Kasumi-1 (cell line): ENCODE data around the gene VEPH1.

Experiments used
- DNase-seq, 2 experiments: peaks; one replicate each; lab custom pipeline; 2025; lab: John Stamatoyannopoulos, UW

Gene VEPH1

DNA sequence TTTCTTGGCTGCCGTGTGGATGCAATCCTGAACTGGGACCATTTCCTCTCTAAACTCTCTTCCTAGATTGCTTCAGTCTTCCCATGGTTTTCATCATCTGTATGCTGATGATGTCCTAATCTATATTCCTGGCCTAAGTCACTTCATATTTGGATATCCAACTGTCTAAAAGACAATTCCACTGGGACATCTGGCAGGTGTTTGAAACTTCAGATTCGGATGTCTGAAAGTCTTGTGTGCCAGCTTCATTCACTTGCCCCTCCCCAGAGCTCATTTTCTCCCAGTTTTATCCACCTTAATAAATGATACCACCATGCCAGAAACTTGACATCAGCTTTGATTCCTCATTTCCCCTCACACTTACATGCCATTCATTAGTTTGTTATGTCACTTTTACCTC lies 201.5 kb downstream of the VEPH1 start:
- DNase-seq: no peak

DNA sequence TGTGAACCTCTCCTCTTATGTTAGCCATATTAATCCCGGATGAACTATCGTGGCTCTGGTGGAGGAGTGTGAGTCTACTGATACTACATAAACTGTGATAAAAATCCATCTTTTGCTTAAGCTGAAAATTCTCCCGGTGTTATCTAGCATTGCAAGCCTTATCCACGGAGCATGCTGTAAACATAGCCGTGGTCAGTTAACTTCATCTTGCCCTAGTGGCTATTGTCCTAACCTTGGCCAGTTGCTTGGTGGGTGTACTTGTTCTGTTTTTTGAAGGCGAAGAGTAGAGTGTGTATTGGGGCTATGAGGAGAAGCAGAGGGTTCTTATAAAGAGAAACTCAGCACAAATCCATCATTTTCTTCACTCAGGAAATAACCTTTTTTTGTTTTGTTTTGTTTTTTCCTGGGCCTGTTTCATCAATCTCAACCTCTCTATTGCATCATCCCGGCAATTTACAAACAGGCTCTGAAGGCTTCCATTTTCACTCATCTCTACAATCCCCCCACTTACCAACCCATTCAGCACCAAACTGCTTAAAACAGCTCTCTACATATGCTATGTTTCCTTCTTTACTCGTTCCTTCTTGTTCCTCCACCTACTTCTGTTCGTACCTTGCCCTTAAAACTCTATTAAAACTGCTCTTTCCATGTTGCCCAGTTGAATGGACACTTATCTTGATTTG lies 202.1 kb downstream of the VEPH1 start:
- no peak for DNase-seq

DNA sequence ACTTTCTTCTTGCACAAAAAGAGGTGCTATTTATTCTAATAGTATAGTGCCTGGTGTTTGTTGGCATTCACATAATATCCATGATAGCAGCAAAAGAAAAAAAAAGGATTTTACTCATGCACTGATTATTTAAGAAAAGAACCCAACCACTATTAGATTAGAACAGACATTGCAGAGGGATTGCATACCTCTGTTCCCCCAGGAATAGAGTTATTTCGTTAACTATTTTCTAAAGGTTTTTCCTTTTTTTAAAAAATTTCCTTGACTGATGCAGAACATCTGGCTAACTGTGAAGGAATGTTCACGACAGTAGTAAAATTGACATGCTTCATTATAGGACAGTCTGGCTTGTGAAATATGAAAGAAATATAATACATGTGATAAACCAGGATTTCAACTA lies 203.1 kb downstream of the VEPH1 start:
- DNase-seq: no peak

DNA sequence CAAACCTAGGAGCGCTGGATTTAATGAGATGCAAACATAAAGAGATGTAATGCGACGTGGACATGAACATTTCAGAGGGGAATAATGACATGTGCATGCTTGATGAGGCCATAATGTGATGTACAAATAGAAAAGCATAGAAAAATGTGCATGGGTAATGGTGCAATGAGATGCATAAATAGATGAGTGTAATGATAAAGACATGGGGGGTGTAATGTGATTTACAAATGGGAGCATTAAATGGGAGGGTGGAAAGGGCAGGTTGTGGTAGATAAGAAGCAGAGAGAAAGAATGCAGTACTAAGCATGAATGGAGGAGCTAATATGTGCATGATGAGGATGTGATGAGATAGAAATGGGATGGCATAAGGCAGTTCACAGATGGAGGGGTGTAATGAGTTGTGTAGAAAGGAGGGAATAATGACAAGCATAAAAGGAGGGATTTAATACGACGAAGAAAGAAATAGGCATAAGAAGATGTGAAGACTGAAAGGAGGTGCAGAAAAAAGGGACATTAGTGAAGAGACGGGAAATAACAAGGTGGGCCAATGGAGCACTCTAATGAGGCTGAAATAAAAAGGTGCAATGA lies 205.8 kb downstream of the VEPH1 start:
- no peak for DNase-seq

DNA sequence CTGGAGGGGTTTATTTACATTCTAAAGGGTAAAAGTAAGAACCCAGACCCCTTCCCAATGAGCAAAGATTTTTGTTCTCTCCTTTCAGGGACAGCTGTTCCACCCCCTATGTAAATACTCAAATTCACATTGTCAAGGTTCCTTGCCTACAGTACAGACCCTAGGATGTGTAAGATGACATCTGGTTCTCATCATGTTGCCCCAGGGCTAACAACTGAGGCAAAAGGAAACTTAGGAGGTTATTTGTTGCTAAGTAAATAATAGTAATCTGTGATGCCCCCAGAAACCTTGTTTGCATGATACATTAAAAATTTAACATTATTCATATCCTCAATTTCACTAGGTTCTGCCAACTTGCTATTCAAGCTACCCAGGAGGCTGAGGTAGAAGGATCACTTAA lies 208.3 kb downstream of the VEPH1 start:
- no peak for DNase-seq

DNA sequence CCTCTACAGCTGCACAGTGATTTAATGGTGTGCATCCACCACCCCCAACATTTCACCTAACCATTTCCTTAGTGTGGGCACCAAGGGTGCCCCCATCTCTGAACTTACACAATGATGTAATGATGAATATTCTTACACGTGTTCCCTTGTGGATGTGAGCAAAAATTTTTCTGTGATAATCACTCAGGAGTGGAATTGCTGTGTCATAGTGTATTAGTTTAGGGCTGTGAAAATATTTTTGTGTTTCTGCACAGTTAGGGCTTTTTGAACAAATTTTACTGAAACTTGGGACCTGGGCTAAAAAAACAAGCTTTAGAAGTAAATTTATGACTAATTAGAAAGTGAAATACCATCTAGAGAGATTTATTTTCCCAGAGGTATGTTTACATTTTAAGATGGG lies 208.7 kb downstream of the VEPH1 start:
- no peak for DNase-seq

DNA sequence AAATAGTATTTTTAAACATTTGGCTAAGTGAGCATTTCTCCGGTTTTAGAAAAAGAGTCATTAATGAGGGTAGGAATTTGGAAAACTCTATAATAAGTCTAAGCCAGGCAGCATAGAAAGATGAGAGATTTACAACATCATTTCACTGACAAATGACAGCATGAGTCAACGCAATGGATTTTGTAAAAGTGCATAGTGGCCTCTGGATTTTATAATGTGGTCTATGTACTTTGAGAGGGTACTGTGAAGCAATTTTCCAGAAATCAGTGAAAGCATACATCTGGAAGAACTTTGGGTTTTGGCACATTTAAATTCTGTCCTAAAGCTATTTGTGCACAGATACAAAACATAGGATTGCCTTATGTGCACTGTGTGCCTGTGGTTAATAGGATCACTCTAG lies 212.4 kb downstream of the VEPH1 start:
- DNase-seq: no peak

DNA sequence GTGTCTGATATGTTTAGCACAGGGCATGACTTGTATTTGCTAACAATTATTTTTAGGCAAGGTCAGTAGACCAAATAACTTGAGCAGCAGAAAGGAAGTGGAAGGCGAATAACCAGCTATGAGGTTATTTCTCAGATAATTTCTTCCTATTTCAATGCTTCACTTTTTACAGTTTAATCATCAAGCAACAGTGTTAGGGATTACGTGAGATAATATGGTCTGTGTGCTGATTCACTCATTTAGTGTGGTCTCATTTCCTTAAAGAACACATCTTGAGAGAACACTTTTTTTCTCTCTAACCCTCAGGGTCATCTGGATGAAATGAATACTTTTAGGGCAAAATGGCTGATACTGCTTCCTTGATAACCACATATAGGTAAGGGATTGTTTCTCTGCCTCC lies 217.2 kb downstream of the VEPH1 start:
- DNase-seq: no peak

DNA sequence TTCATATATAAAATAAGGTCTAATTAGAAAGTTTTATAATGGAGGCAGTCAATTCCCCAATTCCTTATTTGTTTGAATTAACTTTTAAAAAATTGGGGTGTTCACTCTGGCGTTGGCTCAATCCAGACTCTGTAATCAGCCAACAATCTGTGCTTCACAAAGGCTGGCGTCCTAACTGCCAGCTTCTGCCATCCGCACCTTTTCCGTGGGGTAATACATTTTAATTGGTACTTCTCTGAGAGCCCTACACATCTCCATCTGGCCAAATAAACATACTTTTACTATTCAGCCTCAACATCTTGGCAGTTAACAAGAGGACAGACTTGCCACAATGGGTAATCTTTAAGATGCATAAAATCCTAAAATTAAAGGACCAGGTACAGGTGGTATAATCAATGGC lies 218.1 kb downstream of the VEPH1 start:
- no peak for DNase-seq

DNA sequence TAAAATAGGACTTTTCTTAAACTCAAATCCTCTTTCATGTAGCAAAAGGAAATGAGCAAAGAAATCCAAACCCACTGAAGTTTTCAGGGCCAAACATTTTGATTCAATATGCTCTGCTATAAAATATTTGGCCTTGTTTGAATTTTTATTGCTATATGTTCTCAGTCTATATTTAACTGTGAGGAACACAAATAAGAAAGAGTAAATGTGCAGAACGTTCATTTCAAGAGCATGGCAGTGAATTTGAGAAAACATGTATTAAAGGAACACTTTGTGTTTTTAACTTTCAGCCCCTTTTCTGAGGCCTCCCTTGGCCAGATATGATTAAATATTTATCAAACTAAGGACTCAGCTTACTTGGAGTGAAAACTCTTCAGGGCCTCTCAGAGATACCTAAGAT lies 218.5 kb downstream of the VEPH1 start:
- DNase-seq: no peak

DNA sequence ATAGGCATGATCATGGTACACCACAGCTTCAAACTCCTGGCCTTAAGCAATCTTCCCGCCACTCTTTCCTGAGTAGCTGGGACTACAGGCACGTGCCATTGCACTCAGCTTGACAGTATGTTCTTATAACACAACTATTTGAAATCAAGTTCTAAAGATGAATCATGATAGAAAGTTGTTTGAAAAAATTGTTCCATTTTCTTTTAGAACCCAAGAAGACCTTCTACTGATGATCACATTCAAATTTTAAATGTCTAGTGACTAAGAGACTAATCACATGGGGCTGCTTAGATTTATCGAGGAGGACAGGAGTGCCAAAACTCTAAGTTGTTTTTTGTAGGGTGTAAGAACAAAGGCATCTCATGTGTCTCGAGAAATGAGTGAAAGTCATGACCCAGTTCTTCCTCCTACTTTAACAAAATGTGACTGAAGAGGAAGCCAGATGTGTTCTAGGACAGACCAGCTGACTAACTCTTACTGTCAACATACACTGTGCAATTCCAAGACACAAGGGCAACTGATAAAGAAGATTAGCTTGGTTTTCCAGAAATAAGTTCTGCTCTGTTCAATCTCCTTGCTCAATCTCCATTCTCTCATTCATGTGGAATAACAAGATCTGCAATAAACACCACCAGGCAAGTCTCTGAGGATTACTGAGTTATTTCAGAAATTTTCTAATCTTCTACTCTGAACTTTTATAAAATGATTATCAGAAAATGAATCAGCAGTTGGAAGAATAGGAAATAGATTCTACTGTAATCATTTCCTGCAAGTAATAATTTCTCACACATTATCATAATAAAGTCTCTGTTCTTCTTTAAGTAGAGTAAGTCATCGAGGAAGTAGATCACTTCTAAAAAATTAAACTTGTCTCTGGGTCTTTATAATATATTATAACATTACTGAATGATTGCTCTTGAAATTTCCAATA lies 220.7 kb downstream of the VEPH1 start:
- DNase-seq: no peak

DNA sequence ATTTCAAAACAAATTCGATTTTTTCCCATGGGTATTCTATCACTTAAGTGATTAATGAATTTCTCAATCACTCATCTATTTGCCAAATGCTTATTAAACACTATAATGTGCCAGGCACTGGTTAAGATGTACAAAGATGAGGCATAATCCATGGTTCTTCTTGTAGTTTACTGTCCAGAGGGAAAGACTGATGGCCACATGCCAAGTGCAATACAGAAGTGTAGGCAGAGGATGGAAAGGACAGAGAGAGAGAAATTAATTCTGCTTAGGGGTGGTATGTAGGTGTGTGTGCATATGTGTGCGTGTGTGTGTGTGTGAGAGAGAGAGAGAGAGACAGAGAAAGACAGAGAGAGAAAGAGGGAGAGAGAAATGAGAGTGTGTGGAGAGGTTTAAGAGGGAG lies 222.4 kb downstream of the VEPH1 start:
- DNase-seq: no peak

DNA sequence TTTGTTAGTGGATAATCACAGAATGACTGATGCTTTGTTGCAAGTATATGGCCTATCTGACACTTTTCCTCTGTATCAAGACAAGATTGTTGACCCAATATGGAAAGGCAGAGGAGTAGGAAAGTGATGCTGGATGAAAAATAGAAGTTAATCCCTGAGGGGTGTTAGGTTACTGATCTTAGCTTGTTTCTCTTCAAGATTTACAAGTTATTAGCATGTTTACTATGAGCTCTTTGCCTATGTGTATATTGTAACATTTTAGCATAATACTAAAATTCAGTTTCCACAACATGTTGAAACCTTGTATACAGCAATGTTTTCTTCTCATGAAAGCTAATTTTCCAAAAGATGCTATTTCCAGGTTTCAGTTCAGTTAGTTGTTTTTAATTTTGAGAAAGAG lies 222.9 kb downstream of the VEPH1 start:
- no peak for DNase-seq

DNA sequence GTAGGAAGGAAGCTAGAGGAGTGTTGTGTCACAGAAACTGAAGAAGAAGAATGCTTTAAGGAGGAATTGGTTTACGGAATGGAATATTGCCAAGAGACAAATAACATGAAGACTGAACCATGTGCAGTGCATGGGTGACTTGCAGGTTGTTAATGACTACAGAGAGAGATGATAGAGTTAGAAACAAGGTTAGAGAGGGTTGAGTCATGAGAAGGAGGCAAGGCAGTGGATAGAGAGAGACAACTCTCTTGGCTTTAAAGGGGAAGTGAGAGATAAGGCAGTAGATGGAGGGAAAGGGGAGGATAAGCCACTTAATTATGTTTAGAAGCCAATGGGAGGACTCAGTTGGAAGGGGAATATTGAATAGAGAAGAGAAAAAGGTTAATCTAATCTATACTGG lies 224.0 kb downstream of the VEPH1 start:
- DNase-seq: no peak

DNA sequence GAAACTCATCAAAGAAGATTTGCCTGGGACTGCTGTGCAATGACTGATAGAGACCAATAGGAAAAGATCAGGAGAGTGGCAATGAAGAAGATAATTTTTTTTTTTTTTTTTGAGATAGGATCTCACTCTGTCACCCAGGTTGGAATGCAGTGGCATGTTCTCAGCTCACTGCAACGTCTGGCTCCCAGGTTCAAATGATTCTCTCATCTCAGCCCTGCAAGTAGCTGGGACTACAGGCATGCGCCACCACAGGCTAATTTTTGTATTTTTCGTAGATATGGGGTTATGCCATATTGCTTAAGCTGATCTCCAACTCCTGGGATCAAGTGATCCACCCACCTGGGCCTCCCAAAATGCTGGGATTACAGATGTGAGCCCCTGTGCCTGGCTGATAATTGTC lies 226.4 kb downstream of the VEPH1 start:
- DNase-seq: no peak

DNA sequence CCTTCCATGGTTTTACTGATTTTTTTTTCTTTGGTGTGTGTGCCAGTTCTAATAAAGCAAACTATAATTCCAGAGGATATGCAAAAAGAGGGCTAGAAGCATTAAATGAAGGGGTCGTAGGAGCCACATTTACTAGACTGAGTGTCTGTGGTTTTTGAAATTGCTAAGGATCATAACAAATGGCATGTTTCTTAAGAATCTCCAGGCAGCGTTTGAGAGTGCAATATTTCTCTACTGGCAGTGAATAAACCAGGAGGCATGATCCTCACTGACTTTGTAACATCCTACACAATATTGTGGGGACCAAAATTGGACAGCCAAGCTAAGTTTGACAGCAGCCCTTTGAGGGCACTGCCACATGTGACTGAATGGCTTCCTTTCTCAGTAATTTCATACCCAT lies 227.4 kb downstream of the VEPH1 start:
- DNase-seq: no peak

DNA sequence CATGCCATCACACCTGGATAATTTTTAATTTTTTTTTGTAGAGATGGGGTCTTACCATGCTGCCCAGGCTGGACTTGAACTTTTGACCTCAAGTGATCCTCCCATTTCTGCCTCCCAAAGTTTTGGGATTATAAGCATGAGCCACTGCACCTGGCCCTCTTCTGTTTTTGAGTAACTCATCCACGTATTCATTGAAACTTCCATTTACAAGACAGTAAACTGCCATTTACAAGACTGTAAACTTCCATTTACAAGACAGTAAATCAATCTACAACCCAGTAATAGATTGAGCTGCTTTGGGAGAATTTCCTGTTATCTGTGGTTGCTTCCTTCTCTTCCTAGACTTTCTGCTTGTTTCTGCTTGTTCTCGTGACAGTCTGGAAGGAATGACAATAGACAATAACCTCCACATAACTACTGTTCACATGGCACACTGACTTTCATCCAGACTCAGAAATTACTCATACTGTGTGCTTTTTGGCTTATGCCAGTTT lies 228.5 kb downstream of the VEPH1 start:
- DNase-seq: no peak

DNA sequence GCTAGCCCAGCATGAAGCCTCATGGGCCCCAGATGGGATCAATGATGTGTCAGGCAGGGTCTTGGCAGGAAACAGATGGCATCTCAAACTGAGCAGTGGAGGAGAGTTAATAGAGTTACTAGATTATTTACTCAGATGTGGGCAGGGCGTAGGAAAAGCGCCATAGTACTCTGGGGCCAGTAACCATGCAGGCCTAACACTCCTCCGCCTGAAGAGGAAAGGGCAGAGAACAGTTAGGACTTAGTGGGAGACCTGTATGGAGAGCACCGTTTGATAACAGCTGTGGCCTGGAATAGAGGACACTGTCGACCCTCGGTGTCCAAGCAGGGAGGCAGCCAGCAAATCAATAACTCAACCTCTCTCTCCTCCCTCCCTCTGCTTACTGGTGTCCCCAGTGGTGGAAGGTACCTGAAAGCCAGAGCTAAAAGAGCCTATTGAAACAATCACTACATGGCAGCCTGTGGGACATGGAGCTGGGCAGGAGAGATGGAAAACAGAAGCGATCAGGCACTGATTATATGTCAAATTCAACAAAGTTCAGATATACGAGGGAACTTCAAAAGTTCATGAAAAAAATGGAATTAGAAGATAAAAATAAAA lies 231.8 kb downstream of the VEPH1 start:
- peak in 1 of 2 experiments; percentile 6 for DNase-seq

DNA sequence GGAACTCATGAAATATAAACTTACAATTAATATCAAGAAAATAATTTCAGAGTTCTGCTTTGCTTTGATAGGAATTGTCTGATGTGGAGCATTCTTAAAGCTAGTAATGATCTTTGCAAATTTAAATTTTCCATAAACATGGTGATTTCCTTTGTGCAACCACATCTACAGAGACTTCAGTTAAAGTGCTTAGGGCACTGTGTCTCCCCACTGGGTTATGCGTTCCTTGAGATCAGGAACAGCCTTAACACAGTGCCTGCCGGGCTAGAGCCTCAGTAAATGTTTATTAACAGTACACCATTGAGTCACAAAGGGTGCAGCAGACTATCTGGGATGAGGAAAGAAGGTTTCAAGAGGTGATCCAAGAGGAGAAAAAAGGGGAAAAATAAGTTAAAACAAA lies 235.2 kb downstream of the VEPH1 start:
- DNase-seq: no peak

DNA sequence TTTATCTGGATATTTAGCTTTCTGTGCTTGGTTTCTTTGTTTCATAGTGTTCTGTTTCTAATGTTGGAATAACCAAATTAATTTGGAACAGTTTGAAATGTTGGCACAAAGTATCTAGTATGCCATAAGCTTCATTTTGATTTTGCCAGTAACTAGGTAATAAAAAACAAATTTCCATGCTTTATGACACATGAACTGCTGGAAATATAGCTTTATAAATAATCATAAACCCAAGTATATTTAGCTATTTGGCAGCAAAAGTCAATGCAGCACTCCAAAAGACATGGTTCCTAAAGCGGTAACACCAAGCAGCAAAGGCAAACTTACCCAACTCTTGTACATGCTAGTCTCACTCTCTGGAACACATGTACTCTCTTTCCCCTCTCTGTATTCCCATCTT lies 237.3 kb downstream of the VEPH1 start:
- no peak for DNase-seq

DNA sequence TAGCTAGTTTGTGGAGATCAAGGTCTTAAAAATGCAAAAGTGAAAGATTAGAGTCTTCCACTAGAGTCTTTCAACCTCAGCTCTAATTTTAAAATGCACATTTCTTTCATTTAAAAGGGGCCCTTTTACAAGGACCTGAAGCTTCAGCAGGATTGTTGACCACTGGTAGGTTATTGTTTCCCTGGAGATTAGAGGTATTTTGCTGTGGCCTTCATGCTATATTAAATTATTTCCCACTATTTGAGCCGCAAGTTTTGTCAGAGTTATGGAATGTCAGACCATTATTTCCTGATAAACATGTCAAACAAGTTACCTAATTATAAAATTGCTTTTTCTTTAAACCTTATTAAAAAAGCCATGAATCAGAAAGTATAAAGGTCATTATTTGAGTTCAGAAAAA lies 240.2 kb downstream of the VEPH1 start:
- no peak for DNase-seq

DNA sequence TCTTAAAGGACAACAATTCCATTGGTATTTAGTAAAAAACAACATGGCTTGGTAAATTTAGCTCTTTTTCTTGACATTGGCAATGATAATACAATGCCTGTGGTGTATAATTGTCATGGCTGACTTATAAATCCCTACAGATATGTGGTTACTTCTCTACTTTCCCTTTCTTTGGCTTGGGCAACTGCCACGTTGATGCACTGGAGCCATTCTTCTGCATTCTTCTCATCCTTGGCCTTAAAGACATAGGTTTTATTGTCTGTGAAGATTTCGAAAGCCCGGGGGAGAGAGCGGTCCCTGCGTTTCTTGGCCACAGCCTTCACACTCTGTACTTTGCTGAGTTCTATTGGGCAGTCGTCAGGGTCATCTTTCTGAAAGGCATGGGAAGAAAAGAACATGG lies 242.2 kb downstream of the VEPH1 start:
- DNase-seq: no peak

DNA sequence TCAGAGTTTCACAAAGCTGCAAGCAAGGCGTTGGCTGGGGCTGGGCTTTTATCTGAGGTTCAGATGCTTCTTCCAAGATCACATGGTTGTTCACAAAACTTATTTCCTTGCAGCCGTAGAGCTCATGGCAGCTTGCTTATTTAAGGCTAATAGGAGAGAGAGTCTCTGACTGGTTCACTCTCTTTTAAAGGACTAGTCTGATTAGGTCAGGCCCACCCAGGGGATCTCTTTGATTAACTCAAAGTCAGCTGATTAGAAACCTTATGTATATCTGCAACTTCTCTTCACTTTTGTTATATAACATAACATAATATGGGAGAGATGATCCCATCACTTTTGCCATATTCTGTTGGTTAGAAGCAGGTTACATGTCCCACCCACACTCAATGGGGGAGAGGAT lies 243.4 kb downstream of the VEPH1 start:
- no peak for DNase-seq
